ENCODE data around the gene SIGLECL1. TPM values are rescaled to one million over a fixed set of nuclear protein-coding genes. Genes with fewer than 3 reads are reported as not detected.

The SIGLECL1 gene
- total RNA-seq, 1 experiment from 2014 or later: not detected

DNA sequence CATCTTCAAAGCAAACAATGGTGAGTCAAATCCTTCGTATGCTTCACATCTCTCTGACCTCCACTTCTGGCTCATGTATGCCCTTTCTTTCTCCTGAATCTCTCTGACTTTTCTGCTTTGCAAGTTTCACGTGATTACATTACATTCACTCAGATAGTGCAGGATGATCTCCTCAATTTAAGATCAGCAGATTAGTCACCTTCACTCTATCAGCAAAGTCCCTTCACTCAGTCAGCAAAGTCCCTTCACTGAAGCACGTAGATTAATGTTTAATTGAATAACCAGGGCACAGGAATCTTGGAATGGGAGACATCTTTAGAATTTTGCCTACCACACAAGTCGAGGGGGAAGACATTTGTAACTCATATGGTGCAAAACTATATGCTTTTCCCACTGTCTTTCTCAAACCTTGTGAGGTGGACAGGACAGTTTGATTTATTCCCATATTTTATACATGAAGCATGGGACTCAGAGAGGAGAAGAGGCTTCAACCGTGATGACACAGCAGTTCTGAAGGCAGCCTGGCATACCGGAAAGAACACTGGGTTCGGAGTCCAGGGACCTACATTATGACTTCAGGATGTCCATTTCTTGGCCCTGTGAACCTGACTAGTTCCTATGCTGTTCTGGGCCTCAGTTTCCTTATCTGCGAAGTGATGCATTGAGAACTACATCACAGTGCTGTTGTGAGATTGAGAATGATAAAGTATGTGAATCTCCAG lies 23.3 kb downstream of the SIGLECL1 start:
- peaks cover 28% of the 10 kb centered on the region for H3K27me3 Mint-ChIP-seq (ENCODE audit: low read depth)
- H3K9me3 Mint-ChIP-seq: no peaks in the 10 kb centered on the region
- H3K4me1 Mint-ChIP-seq: peaks cover 15% of the 10 kb centered on the region
- POLR2A ChIA-PET: no interaction called here
- CTCF ChIA-PET: interaction anchor here (4.8 kb wide), 1 partner anchor 15 kb away, joined by 34 read pairs; no protein-coding TSS in a partner anchor
- H3K36me3 Mint-ChIP-seq: no peaks in the 10 kb centered on the region
- DNase-seq (ENCODE audit: low spot score) (no peak), ATAC-seq (no peak)
- TF ChIP-seq, protein P1, sequence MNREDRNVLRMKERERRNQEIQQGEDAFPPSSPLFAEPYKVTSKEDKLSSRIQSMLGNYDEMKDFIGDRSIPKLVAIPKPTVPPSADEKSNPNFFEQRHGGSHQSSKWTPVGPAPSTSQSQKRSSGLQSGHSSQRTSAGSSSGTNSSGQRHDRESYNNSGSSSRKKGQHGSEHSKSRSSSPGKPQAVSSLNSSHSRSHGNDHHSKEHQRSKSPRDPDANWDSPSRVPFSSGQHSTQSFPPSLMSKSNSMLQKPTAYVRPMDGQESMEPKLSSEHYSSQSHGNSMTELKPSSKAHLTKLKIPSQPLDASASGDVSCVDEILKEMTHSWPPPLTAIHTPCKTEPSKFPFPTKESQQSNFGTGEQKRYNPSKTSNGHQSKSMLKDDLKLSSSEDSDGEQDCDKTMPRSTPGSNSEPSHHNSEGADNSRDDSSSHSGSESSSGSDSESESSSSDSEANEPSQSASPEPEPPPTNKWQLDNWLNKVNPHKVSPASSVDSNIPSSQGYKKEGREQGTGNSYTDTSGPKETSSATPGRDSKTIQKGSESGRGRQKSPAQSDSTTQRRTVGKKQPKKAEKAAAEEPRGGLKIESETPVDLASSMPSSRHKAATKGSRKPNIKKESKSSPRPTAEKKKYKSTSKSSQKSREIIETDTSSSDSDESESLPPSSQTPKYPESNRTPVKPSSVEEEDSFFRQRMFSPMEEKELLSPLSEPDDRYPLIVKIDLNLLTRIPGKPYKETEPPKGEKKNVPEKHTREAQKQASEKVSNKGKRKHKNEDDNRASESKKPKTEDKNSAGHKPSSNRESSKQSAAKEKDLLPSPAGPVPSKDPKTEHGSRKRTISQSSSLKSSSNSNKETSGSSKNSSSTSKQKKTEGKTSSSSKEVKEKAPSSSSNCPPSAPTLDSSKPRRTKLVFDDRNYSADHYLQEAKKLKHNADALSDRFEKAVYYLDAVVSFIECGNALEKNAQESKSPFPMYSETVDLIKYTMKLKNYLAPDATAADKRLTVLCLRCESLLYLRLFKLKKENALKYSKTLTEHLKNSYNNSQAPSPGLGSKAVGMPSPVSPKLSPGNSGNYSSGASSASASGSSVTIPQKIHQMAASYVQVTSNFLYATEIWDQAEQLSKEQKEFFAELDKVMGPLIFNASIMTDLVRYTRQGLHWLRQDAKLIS (CRISPR knock-in tag; IDR thresholded peaks at IDR 0.05; ENCODE audit: borderline replicate concordance): no peak
- TF ChIP-seq HMGXB4 (CRISPR knock-in tag; IDR thresholded peaks at IDR 0.05) (no peak), ATF3 (CRISPR knock-in tag; conservative IDR thresholded peaks at IDR 0.05) (no peak), ZNF219 (CRISPR knock-in tag; IDR thresholded peaks at IDR 0.05; ENCODE audit: borderline replicate concordance) (no peak), ZNF232 (CRISPR knock-in tag; IDR thresholded peaks at IDR 0.05) (no peak), CREM (CRISPR knock-in tag; IDR thresholded peaks at IDR 0.05) (no peak), ZNF263 (CRISPR knock-in tag; IDR thresholded peaks at IDR 0.05; ENCODE audit: low read depth) (no peak), FOXJ3 (CRISPR knock-in tag; IDR thresholded peaks at IDR 0.05; ENCODE audit: borderline replicate concordance) (no peak), HMGA2 (CRISPR knock-in tag; IDR thresholded peaks at IDR 0.05) (no peak), PRRX2 (CRISPR knock-in tag; IDR thresholded peaks at IDR 0.05) (no peak), SMAD4 (CRISPR knock-in tag; IDR thresholded peaks at IDR 0.05) (no peak)
- TF ChIP-seq, protein P2, sequence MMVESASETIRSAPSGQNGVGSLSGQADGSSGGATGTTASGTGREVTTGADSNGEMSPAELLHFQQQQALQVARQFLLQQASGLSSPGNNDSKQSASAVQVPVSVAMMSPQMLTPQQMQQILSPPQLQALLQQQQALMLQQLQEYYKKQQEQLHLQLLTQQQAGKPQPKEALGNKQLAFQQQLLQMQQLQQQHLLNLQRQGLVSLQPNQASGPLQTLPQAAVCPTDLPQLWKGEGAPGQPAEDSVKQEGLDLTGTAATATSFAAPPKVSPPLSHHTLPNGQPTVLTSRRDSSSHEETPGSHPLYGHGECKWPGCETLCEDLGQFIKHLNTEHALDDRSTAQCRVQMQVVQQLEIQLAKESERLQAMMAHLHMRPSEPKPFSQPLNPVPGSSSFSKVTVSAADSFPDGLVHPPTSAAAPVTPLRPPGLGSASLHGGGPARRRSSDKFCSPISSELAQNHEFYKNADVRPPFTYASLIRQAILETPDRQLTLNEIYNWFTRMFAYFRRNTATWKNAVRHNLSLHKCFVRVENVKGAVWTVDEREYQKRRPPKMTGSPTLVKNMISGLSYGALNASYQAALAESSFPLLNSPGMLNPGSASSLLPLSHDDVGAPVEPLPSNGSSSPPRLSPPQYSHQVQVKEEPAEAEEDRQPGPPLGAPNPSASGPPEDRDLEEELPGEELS (CRISPR knock-in tag; IDR thresholded peaks at IDR 0.05): no peak
- no peak overlapping the region for H3K27ac Mint-ChIP-seq
- H3K4me3 Mint-ChIP-seq: no peak overlapping the region

DNA sequence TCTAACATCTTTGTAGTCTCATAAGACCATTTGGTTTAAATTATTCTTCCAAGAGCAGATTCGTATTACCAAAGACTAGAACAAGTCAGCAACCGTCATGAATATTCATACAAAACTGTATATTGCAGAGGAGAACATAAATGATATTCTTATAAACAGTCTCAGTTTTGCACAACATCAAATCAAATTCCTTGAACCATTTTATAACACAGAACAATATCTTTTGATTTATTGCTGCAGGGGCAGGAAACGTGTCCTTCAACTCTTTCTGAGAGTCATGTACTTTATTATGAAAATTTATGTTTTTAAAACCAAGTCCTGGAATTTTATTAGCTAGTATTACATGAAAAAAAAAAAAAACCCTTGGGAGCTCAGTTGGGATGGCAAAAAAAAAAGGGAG lies 26.2 kb downstream of the SIGLECL1 start:
- no peak overlapping the region for H3K4me3 Mint-ChIP-seq
- POLR2A ChIA-PET: no interaction called here
- H3K27me3 Mint-ChIP-seq (ENCODE audit: low read depth): peaks cover 42% of the 10 kb centered on the region
- H3K27ac Mint-ChIP-seq: no peak overlapping the region
- H3K36me3 Mint-ChIP-seq: peaks cover 5% of the 10 kb centered on the region; the same call in 1 of the 2 replicates
- ATAC-seq (no peak), DNase-seq (ENCODE audit: low spot score) (no peak)
- H3K4me1 Mint-ChIP-seq: peaks cover 4% of the 10 kb centered on the region
- H3K9me3 Mint-ChIP-seq: peaks cover 19% of the 10 kb centered on the region
- CTCF ChIA-PET: interaction anchor here (0.6 to 1.6 kb wide), 2 partner anchors 18 to 85 kb away, joined by 3 to 9 read pairs; no protein-coding TSS in a partner anchor
- no peak for TF ChIP-seq CDX4 (CRISPR knock-in tag; IDR thresholded peaks at IDR 0.05; ENCODE audit: borderline replicate concordance)
- TF ChIP-seq, protein P3, sequence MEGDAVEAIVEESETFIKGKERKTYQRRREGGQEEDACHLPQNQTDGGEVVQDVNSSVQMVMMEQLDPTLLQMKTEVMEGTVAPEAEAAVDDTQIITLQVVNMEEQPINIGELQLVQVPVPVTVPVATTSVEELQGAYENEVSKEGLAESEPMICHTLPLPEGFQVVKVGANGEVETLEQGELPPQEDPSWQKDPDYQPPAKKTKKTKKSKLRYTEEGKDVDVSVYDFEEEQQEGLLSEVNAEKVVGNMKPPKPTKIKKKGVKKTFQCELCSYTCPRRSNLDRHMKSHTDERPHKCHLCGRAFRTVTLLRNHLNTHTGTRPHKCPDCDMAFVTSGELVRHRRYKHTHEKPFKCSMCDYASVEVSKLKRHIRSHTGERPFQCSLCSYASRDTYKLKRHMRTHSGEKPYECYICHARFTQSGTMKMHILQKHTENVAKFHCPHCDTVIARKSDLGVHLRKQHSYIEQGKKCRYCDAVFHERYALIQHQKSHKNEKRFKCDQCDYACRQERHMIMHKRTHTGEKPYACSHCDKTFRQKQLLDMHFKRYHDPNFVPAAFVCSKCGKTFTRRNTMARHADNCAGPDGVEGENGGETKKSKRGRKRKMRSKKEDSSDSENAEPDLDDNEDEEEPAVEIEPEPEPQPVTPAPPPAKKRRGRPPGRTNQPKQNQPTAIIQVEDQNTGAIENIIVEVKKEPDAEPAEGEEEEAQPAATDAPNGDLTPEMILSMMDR (IDR thresholded peaks at IDR 0.05): no peak
- no peak for TF ChIP-seq HMGXB4 (CRISPR knock-in tag; IDR thresholded peaks at IDR 0.05)
- TF ChIP-seq ZNF232 (CRISPR knock-in tag; IDR thresholded peaks at IDR 0.05): no peak
- TF ChIP-seq PRRX2 (CRISPR knock-in tag; IDR thresholded peaks at IDR 0.05): no peak
- TF ChIP-seq, protein P2 (CRISPR knock-in tag; IDR thresholded peaks at IDR 0.05): no peak

Measured in WTC11 (cell line).